Amniotic epithelial cell (primary cell): ENCODE data around the gene PPP2R3A.
A peak's percentile ranks its signal among the peaks of the same experiment; 100 is the strongest.

Experiments
- DNase-seq: peaks from one replicate; pipeline ENCODE4 v3.0.0-alpha.2; 2010; ENCODE audit warnings: low read depth

PPP2R3A gene

DNA sequence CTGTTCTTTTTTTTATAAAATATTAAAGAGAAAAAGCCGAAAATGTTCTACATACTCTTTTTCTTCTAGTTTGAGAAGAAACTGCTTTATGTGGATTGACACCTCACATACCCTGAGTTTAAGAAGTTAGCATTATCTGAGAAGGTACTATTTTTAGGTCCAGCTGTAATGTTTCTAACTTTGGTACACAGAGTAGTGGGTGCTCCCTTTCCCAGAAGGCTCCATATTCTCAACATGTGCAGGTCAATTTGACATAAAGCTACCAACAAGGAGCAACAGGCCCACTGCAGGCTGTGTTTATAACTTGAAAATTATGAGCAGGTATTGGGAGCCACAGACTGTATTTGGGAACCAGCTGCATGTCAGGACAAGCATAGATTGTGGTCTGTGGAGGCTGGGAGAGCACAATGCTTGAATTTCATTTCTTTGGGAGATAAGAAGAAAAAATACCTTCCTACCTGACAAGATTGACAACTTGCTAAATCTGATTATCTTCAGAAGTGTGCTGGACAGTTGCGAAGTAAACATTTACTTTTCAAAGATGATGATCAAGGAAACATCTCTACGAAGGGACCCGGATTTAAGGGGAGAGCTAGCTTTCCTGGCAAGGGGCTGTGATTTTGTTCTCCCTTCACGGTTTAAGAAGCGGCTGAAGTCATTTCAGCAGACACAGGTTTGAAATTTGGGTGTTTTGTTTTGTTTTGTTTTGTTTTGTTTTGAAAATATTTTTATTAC, 57.2 kb downstream of the PPP2R3A start:
- no peak for DNase-seq

DNA sequence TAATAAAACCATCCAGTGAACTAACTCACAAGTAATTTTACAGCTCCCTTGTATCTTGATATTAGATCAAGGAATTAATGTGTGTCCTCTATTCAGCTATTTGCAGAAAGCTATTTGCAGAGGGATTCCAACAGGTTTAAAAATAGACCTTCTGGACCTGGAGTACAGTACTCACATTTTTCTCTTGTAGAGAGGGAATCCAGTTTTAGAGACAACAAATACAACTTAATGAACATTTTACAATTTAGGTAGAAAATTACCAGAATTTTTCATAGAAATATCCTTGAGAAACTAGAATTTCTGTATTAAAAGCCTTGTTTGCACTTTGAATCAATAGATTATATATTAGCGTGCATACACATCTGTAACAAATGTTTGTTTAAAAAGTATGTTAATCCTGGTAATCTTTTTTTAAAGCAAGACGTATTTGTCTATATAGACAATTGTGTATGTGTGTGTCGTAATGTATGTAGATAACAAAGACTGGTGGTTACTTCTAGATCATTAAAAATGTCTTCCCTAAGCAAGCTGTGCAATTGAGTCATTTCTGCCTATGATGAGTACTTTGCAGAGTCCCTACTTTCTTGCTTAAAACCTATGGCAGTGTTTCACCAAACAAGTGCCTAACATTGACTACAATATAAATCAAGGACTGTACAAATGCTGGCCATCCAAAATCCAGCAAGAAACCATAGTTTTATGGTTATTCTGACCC, 57.9 kb downstream of the PPP2R3A start:
- peak; percentile 60 for DNase-seq

DNA sequence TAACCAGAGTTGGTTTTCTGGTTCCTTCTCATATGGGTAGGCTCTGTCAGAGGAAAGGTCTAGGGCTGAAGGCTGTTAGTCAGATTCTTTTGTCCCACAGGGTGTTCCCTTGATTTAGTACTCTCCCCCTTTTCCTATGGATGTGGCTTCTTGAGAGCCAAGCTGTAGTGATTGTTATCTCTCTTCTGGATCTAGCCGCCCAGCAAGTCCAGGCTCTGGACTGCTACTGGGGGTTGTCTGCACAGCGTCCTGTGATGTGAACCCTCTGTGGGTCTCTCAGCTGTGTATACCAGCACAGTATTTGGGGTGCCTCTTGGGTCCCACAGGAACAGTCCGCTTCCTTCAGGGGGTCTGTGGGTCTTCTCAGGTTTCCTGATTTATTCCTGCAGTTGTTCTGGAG, 70.8 kb downstream of the PPP2R3A start:
- DNase-seq, result no peak

- no peak for DNase-seq
Observed at GRCh38 chr3:136038668-136039067, 73.1 kb downstream of the PPP2R3A start.

GRCh38 chr3:136042608-136043221, 77.2 kb downstream of the PPP2R3A start:
- peak; percentile 55 for DNase-seq

- no peak for DNase-seq
Observed at GRCh38 chr3:136044980-136045745, 79.6 kb downstream of the PPP2R3A start.

DNA sequence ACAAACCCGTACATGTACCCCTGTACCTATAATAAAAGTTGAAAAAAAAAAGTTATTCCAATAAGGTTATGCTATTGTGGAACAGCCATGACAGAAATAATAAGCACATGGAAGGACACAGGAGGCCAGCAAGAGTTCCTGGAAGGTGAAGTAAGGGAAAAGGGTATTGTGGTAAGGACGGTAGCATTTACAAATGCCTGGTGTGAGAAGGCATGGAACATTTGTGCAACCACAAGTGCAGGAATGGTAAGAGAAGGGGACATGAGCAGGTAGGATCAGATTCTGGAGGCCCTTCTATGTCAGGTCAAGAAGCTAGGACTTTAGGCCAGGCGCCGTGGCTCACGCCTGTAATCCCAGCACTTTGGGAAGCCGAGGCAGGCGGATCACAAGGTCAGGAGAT, 82.5 kb downstream of the PPP2R3A start:
- no peak for DNase-seq

GRCh38 chr3:136050250-136050649, 84.7 kb downstream of the PPP2R3A start:
- DNase-seq, result no peak

DNA sequence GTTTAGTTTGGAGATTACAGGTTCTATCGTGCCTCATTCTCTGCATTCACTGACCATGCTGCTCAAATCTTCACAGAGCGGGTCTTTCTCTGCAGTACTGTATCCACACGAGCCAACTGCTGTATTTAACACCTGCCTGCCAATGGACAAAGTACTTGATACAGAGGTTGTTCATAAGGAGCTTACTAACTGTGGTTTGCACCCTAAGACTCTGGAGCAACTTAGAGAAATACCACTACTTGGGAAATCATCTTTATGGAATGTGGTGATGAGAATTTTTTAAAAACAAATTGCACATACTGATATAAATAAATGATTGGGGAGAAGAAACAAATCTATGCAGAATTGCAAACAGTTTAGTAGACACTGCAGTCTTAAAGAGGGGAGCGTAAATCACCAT, 90.0 kb downstream of the PPP2R3A start:
- DNase-seq, result peak; percentile 58

DNA sequence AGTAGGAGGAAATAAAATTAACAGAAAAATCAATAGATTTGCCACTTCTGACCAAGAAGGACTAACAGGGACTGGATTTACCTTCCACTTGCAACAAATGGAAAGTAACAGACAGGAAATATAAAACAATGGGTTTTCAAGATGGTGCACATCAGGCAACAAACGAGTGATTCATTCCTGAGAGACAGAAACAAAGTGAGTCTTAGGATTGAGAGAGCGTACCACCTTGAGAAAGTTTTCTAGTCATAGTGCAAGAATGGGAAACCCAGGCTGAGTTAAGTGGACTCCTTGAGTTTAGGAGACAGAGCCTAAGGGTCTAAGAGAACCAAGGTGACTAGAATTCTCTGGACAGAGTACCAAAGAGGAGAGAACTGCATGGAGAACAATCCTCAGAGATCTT, 101.7 kb downstream of the PPP2R3A start:
- no peak for DNase-seq

- DNase-seq, result peak; percentile 35
Observed at GRCh38 chr3:136068708-136069107, 103.2 kb downstream of the PPP2R3A start.

- DNase-seq, result no peak
Observed at GRCh38 chr3:136069933-136070332, 104.4 kb downstream of the PPP2R3A start.

- peak; percentile 79 for DNase-seq
Observed at GRCh38 chr3:136070334-136070733, 104.8 kb downstream of the PPP2R3A start.

DNA sequence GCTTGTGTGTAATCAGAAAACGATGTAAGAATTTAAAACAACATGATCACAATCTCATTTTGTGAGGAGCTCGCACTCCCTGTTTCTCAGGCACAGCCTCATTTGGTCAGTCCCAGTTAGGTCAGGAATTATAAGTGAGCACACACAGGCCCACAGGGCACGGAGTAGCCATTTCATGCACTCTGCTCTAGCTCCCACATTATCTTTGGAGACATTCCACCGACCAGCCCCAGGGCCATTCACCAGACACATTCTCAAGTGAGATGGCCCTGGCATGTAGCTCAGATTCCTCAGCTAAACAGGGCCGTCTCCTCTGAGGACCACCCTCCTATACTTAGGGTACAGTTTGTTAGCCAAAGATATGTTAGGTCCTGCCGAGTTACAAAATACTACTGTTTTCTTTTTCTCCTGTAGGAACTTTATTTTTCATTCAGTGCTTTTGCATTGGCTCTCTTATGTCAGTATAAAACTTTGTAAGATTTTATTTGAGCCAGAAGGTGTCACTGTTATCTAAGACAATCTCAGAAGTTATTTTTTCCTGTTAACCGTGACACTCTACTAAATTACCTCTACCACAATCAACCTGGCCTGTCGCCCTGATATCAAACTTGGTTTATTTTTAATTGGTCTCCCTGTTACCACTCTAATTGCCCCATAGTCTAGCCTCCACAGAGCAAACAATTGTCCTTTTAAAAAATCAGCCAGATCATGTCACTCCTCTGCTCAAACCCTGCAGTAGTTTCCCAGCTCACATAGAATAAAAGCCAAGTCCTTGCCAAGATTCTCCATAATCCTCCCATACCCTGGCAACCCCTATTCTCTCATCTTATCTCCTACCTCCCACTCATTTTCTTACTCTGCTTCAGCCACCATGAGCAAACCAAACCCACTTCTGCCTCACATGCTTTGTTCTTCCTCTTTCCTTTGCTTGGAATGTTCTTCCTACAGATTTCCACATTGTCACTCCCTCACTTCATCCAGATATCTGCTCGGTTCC, 105.7 kb downstream of the PPP2R3A start:
- DNase-seq, result peak; percentile 78

- DNase-seq, result peak; percentile 31
Observed at GRCh38 chr3:136074546-136075170, 109.1 kb downstream of the PPP2R3A start.

- peak; percentile 79 for DNase-seq
Observed at GRCh38 chr3:136075218-136075808, 109.8 kb downstream of the PPP2R3A start.

GRCh38 chr3:136075811-136076210, 110.3 kb downstream of the PPP2R3A start:
- DNase-seq, result peak; percentile 64

DNA sequence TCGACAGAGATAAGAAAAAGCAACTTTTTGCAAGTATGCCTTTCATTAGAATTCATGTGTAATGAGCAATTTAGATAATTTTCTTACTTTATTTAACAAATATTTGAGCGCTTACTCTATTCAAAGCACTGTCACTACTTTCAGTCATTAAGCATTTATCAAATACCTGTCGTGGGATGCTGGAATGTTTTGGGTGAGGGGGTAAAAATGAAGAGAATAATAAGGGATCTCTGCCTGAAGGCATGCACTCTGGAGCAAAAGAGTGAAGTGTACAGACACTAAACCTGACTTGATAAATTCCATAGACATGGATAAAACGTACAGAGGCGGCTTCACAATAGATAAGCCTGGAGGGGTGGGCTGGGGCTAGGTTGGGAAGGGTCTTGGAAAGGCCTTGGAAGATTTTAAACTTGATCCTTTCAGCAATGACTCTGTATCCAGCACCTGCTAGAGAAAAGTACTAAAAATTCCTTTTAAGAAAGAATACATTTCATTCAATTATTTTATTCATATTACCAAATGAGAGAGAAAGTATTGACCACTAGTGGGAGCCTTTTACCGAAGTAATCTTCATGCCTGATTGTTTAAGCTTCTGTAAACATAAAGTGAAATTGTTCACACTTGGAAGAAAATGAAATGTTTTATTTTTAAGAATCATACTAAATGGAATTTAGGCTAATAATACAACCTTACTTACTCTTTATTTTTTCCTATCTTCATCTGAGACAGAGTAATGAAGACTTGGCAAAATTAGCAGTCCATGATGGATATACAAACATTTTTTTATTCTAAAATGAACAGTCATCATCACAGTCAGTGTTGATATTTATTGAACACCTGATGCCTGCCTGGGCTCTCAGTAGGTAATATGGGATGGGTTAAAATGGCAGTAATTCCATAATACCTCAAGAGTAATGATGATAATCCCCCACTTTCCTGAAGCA, 113.2 kb downstream of the PPP2R3A start:
- peak; percentile 29 for DNase-seq
